ENCODE results near the gene PDE4D. TPM values are rescaled to one million over a fixed set of nuclear protein-coding genes. Genes with fewer than 3 reads are reported as not detected.

Gene PDE4D
- total RNA-seq, 1 donor: 12.7 TPM

- peak overlapping the region; percentile 67 for H3K4me3 ChIP-seq (ENCODE audit: low read depth, low read length)
- peak; percentile 47 for DNase-seq (ENCODE audit: low read depth)
- no peak for TF ChIP-seq CTCF (IDR thresholded peaks at IDR 0.05; ENCODE audit: insufficient read depth, low read length)
Observed at GRCh38 chr5:59768152-59769040, 125.1 kb downstream of the PDE4D start.

- H3K4me3 ChIP-seq (ENCODE audit: low read depth, low read length): peak overlapping the region; percentile 67
- TF ChIP-seq CTCF (IDR thresholded peaks at IDR 0.05; ENCODE audit: insufficient read depth, low read length): no peak
- no peak for DNase-seq (ENCODE audit: low read depth)
Observed at GRCh38 chr5:59767681-59768151, 125.8 kb downstream of the PDE4D start.

GRCh38 chr5:59767211-59767605 is 126.3 kb downstream of the PDE4D start:
- no peak for TF ChIP-seq CTCF (IDR thresholded peaks at IDR 0.05; ENCODE audit: insufficient read depth, low read length)
- H3K4me3 ChIP-seq (ENCODE audit: low read depth, low read length): no peak overlapping the region
- DNase-seq (ENCODE audit: low read depth): no peak

- no peak overlapping the region for H3K4me3 ChIP-seq (ENCODE audit: low read depth, low read length)
Observed at GRCh38 chr5:59766427-59767210, 126.9 kb downstream of the PDE4D start.

GRCh38 chr5:59765446-59765845 is 128.1 kb downstream of the PDE4D start:
- H3K4me3 ChIP-seq (ENCODE audit: low read depth, low read length): no peak overlapping the region
- DNase-seq (ENCODE audit: low read depth): no peak
- no peak for TF ChIP-seq CTCF (IDR thresholded peaks at IDR 0.05; ENCODE audit: insufficient read depth, low read length)

More at GRCh38 chr5:59766427-59767210, 126.9 kb downstream of the PDE4D start:
- TF ChIP-seq CTCF (IDR thresholded peaks at IDR 0.05; ENCODE audit: insufficient read depth, low read length): no peak
- no peak for DNase-seq (ENCODE audit: low read depth)

GRCh38 chr5:59764361-59764760 is 129.2 kb downstream of the PDE4D start:
- H3K4me3 ChIP-seq (ENCODE audit: low read depth, low read length): no peak overlapping the region
- no peak for TF ChIP-seq CTCF (IDR thresholded peaks at IDR 0.05; ENCODE audit: insufficient read depth, low read length)
- DNase-seq (ENCODE audit: low read depth): no peak

Measured in fibroblast of the aortic adventitia (primary cell).